CD4-positive, CD25-positive, alpha-beta regulatory T cell (primary cell): Measurements from ENCODE around the gene SLC2A5. TPM values are rescaled to one million over a fixed set of nuclear protein-coding genes. Genes with fewer than 3 reads are reported as not detected.

ENCODE experiments used
- ATAC-seq, 2 donors: fragments of 150-1000 bp; cut with Tn5 transposase; one replicate each; pipeline ENCODE4 v1.10.0; 2021; ENCODE audit warnings: low read depth in 2 of 2, moderate number of reproducible peaks in 2 of 2, moderate library complexity in 1 of 2
- DNase-seq, 3 donors: peaks; one replicate each; pipeline versions ENCODE4 v3.0.0 to v3.0.0-alpha.2; 2012 to 2022; ENCODE audit warnings: mixed read lengths in 1 of 3
- H3K27ac ChIP-seq: one replicate; pipeline ENCODE4 v1.7.0; 2013; ENCODE audit warnings: mild to moderate bottlenecking, low read length; ENCODE audit not compliant: insufficient read depth, poor library complexity, severe bottlenecking
- H3K27me3 ChIP-seq: one replicate; pipeline ENCODE4 v1.7.0; 2013; ENCODE audit warnings: low read length; ENCODE audit not compliant: control insufficient read depth, insufficient read depth
- H3K36me3 ChIP-seq: one replicate; pipeline ENCODE4 v1.7.0; 2013; ENCODE audit warnings: mild to moderate bottlenecking, low read length, moderate library complexity; ENCODE audit not compliant: control insufficient read depth, insufficient read depth
- H3K4me1 ChIP-seq: 2 replicates; pipeline ENCODE4 v1.7.0; 2013; ENCODE audit warnings: mild to moderate bottlenecking, low read length; ENCODE audit not compliant: insufficient read depth, control insufficient read depth, poor library complexity, severe bottlenecking
- H3K4me3 ChIP-seq: one replicate; pipeline ENCODE4 v1.7.0; 2013; ENCODE audit warnings: low read depth, mild to moderate bottlenecking, low read length, moderate library complexity
- H3K9me3 ChIP-seq, 2 experiments: 1 replicate in 1 of 2; 2 replicates in 1 of 2; pipeline ENCODE4 v1.7.0; 2013; ENCODE audit warnings: low read length in 2 of 2, mild to moderate bottlenecking in 1 of 2, moderate library complexity in 1 of 2; ENCODE audit not compliant: control insufficient read depth in 2 of 2
- H3K27ac Mint-ChIP-seq, 3 donors: one replicate each; pipeline ENCODE4 v1.8.0; 2020 to 2022; ENCODE audit warnings: mild to moderate bottlenecking in 3 of 3, mixed read lengths in 3 of 3, moderate library complexity in 2 of 3
- H3K27me3 Mint-ChIP-seq: one replicate; pipeline ENCODE4 v1.8.0; 2022; ENCODE audit warnings: mild to moderate bottlenecking, mixed read lengths
- H3K36me3 Mint-ChIP-seq: one replicate; pipeline ENCODE4 v1.8.0; 2020; ENCODE audit warnings: mixed read lengths
- H3K4me1 Mint-ChIP-seq, 4 donors: one replicate each; pipeline ENCODE4 v1.8.0; 2020 to 2022; ENCODE audit warnings: mixed read lengths in 4 of 4, mild to moderate bottlenecking in 1 of 4
- H3K4me3 Mint-ChIP-seq, 4 donors: one replicate each; pipeline ENCODE4 v1.8.0; 2020 to 2022; ENCODE audit warnings: mild to moderate bottlenecking in 4 of 4, mixed read lengths in 4 of 4, moderate library complexity in 3 of 4
- H3K9me3 Mint-ChIP-seq, 7 donors: one replicate each; pipeline ENCODE4 v1.8.0; 2020 to 2022; ENCODE audit warnings: mixed read lengths in 7 of 7, mild to moderate bottlenecking in 3 of 7, moderate library complexity in 2 of 7
- polyA plus RNA-seq, 4 donors: library from polyadenylated mRNA; unstranded; fragments of 300-500 nt; fragmentation: Illumina TruSeq; gene quantifications; one replicate each; pipeline ENCODE4 v1.2.3, GENCODE V29; 2021
- total RNA-seq: library from RNA; stranded (reverse); gene quantifications from one replicate; pipeline ENCODE4 v1.2.3, GENCODE V29; 2022

SLC2A5 gene
- total and polyA plus RNA-seq, 5 donors from 2014 or later, result 0.08 to 0.64 TPM; not detected in 3

GRCh38 chr1:9014475-9015375 is 54.7 kb downstream of the SLC2A5 start:
- H3K9me3 Mint-ChIP-seq, result peaks cover 0 to 2% (median 0%) of the 10 kb centered on the region in 7 donors
- ATAC-seq, result no peak
- H3K4me3 ChIP-seq, result no peak overlapping the region

GRCh38 chr1:9013819-9014218 is 55.6 kb downstream of the SLC2A5 start:
- Mint-ChIP-seq H3K36me3 (no peaks in the 10 kb centered on the region), H3K4me1 (peaks cover 0 to 5% (median 0%) of the 10 kb centered on the region in 4 donors), H3K9me3 (peaks cover 0 to 2% (median 0%) of the 10 kb centered on the region in 7 donors), H3K27me3 (peaks cover 16% of the 10 kb centered on the region), H3K4me3 (no peak overlapping the region), H3K27ac (no peak overlapping the region)
- Histone ChIP-seq H3K27me3 (no peaks in the 10 kb centered on the region), H3K4me3 (no peak overlapping the region), H3K4me1 (no peaks in the 10 kb centered on the region), H3K9me3 (no peaks in the 10 kb centered on the region), H3K27ac (no peak overlapping the region), H3K36me3 (no peaks in the 10 kb centered on the region)
- DNase-seq (no peak), ATAC-seq (no peak)

More at GRCh38 chr1:9014475-9015375, 54.7 kb downstream of the SLC2A5 start:
- Mint-ChIP-seq H3K4me3 (no peak overlapping the region), H3K27ac (no peak overlapping the region), H3K36me3 (no peaks in the 10 kb centered on the region), H3K27me3 (peaks cover 16% of the 10 kb centered on the region), H3K4me1 (peaks cover 0 to 5% (median 0%) of the 10 kb centered on the region in 4 donors)
- Histone ChIP-seq H3K36me3 (no peaks in the 10 kb centered on the region), H3K4me1 (no peaks in the 10 kb centered on the region), H3K9me3 (no peaks in the 10 kb centered on the region), H3K27ac (no peak overlapping the region), H3K27me3 (no peaks in the 10 kb centered on the region)
- DNase-seq, result no peak

GRCh38 chr1:9010781-9011323 is 58.6 kb downstream of the SLC2A5 start:
- Histone ChIP-seq H3K27me3 (no peaks in the 10 kb centered on the region), H3K4me1 (no peaks in the 10 kb centered on the region), H3K27ac (no peak overlapping the region), H3K36me3 (no peaks in the 10 kb centered on the region), H3K9me3 (no peaks in the 10 kb centered on the region), H3K4me3 (no peak overlapping the region)
- ATAC-seq (no peak), DNase-seq (no peak)
- H3K27me3 Mint-ChIP-seq, result peaks cover 26% of the 10 kb centered on the region
- peak overlapping the region in 1 of 3 donors; percentile 34 for H3K27ac Mint-ChIP-seq
- peaks cover 0 to 5% (median 0%) of the 10 kb centered on the region in 4 donors for H3K4me1 Mint-ChIP-seq
- no peak overlapping the region for H3K4me3 Mint-ChIP-seq
- no peaks in the 10 kb centered on the region for H3K9me3 Mint-ChIP-seq
- H3K36me3 Mint-ChIP-seq, result no peaks in the 10 kb centered on the region

GRCh38 chr1:9009438-9010370 is 59.7 kb downstream of the SLC2A5 start:
- H3K9me3 ChIP-seq, result no peaks in the 10 kb centered on the region
- H3K4me1 ChIP-seq, result peaks cover 3% of the 10 kb centered on the region
- no peaks in the 10 kb centered on the region for H3K36me3 ChIP-seq
- peaks cover 23% of the 10 kb centered on the region for H3K27me3 Mint-ChIP-seq
- no peak overlapping the region for H3K27ac Mint-ChIP-seq
- no peaks in the 10 kb centered on the region for H3K27me3 ChIP-seq
- DNase-seq (peak in 1 of 3 donors; percentile 44), ATAC-seq (no peak)
- no peak overlapping the region for H3K4me3 ChIP-seq
- no peak overlapping the region for H3K4me3 Mint-ChIP-seq
- H3K4me1 Mint-ChIP-seq, result peaks cover 0 to 5% (median 2%) of the 10 kb centered on the region in 4 donors
- H3K27ac ChIP-seq, result no peak overlapping the region
- H3K9me3 Mint-ChIP-seq, result no peaks in the 10 kb centered on the region
- H3K36me3 Mint-ChIP-seq, result no peaks in the 10 kb centered on the region

GRCh38 chr1:9008236-9008635 is 61.2 kb downstream of the SLC2A5 start:
- no peak overlapping the region for H3K27ac ChIP-seq
- H3K4me1 ChIP-seq, result peaks cover 3% of the 10 kb centered on the region
- Mint-ChIP-seq H3K9me3 (no peaks in the 10 kb centered on the region), H3K27me3 (peaks cover 23% of the 10 kb centered on the region), H3K4me1 (peaks cover 0 to 5% (median 2%) of the 10 kb centered on the region in 4 donors), H3K4me3 (no peak overlapping the region), H3K36me3 (no peaks in the 10 kb centered on the region), H3K27ac (peak overlapping the region in 1 of 3 donors; percentile 57)
- ATAC-seq, result no peak
- no peak for DNase-seq
- no peak overlapping the region for H3K4me3 ChIP-seq
- no peaks in the 10 kb centered on the region for H3K36me3 ChIP-seq
- no peaks in the 10 kb centered on the region for H3K27me3 ChIP-seq
- no peaks in the 10 kb centered on the region for H3K9me3 ChIP-seq

- Mint-ChIP-seq H3K27me3 (peaks cover 23% of the 10 kb centered on the region), H3K4me1 (peaks cover 0 to 5% (median 2%) of the 10 kb centered on the region in 4 donors), H3K27ac (no peak overlapping the region), H3K4me3 (no peak overlapping the region), H3K36me3 (no peaks in the 10 kb centered on the region), H3K9me3 (no peaks in the 10 kb centered on the region)
- Histone ChIP-seq H3K27ac (no peak overlapping the region), H3K9me3 (no peaks in the 10 kb centered on the region), H3K4me1 (peaks cover 3% of the 10 kb centered on the region), H3K27me3 (no peaks in the 10 kb centered on the region), H3K4me3 (no peak overlapping the region), H3K36me3 (no peaks in the 10 kb centered on the region)
- DNase-seq, result no peak
- no peak for ATAC-seq
These were observed 62.3 kb downstream of the SLC2A5 start for GRCh38 chr1:9006956-9007615.

GRCh38 chr1:9005395-9005708 is 64.1 kb downstream of the SLC2A5 start:
- Histone ChIP-seq H3K27ac (no peak overlapping the region), H3K4me1 (peaks cover 3% of the 10 kb centered on the region), H3K9me3 (no peaks in the 10 kb centered on the region), H3K4me3 (no peak overlapping the region), H3K27me3 (no peaks in the 10 kb centered on the region), H3K36me3 (no peaks in the 10 kb centered on the region)
- no peak overlapping the region for H3K4me3 Mint-ChIP-seq
- peaks cover 18% of the 10 kb centered on the region for H3K27me3 Mint-ChIP-seq
- no peak overlapping the region for H3K27ac Mint-ChIP-seq
- H3K4me1 Mint-ChIP-seq, result peaks cover 0 to 5% (median 0%) of the 10 kb centered on the region in 4 donors
- ATAC-seq (no peak), DNase-seq (no peak)
- no peaks in the 10 kb centered on the region for H3K36me3 Mint-ChIP-seq
- H3K9me3 Mint-ChIP-seq, result no peaks in the 10 kb centered on the region
